SK-N-MC (cell line): ENCODE results near the gene RAP1GAP2.

Experiments used
- EZH2 ChIP-seq: fragments of 200-600 bp; sonication (generic); IDR thresholded peaks from one replicate; pipeline ENCODE4 v1.6.1; 2017; ENCODE audit warnings: antibody characterized with exemption
- FOXP2 ChIP-seq: optimal IDR thresholded peaks from 2 replicates; pipeline ENCODE3; 2011; ENCODE audit warnings: mild to moderate bottlenecking, moderate library complexity; ENCODE audit not compliant: insufficient read depth; ENCODE audit errors: extremely low read length, control extremely low read depth
- POLR2AphosphoS5 ChIP-seq: IDR thresholded peaks from 2 replicates; pipeline ENCODE4 v1.6.1; 2012; ENCODE audit warnings: mild to moderate bottlenecking, low read depth, low read length, borderline replicate concordance

GRCh38 chr17:2936771-2937321 is 140.6 kb downstream of the RAP1GAP2 start:
- TF ChIP-seq POLR2AphosphoS5 (no peak), FOXP2 (no peak), EZH2 (no peak)
